ENCODE results near the gene COBLL1.
"Not testable (repeated sequence)": the region's sequence is repeated elsewhere in the genome, so short reads cannot be mapped to it uniquely, and the experiment has no call there.

COBLL1 gene

DNA sequence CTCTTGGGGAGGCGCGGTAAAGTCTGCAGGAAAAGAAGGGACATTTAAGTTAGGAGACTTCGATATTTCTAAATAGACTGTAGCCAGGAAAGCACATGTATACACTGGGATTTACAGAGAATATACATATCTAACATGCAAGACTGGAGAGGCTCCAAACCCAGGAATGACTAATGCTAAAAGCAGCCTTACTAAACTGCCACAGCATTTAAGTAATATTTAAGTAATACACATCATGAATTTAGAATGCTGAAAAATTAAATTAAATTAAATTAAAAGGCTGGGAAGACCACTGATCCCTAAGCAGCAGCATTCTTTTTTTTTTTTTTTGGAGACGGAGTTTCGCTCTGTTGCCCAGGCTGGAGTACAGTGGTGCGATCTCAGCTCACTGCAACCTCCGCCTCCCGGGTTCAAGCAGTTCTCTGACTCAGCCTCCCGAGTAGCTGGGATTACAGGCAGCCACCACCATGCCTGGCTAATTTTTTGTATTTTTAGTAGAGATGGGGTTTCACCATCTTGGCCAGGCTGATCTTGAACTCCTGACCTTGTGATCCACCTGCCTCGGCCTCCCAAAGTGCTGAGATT lies 131.3 kb downstream of the COBLL1 start:
- not testable (repeated sequence) for DNase-seq

DNA sequence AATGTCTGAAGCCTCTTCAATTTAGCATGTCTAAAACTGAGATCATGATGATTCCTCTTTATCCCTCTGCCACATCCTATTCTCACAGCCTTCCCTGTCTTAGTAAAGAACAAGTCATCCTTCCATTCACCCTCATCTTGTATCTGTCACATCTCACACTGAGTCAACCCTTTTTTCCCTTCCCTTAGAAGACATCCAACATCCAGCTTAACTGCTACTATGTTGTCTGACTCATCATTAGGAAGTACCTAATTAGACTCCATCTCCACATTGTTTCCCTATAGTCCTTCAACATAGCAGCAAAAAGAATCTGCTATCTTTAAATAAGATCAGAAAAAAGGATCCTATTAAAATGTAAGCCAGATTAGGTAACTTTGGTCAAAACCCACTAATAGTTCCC lies 135.1 kb downstream of the COBLL1 start:
- DNase-seq = no peak

DNA sequence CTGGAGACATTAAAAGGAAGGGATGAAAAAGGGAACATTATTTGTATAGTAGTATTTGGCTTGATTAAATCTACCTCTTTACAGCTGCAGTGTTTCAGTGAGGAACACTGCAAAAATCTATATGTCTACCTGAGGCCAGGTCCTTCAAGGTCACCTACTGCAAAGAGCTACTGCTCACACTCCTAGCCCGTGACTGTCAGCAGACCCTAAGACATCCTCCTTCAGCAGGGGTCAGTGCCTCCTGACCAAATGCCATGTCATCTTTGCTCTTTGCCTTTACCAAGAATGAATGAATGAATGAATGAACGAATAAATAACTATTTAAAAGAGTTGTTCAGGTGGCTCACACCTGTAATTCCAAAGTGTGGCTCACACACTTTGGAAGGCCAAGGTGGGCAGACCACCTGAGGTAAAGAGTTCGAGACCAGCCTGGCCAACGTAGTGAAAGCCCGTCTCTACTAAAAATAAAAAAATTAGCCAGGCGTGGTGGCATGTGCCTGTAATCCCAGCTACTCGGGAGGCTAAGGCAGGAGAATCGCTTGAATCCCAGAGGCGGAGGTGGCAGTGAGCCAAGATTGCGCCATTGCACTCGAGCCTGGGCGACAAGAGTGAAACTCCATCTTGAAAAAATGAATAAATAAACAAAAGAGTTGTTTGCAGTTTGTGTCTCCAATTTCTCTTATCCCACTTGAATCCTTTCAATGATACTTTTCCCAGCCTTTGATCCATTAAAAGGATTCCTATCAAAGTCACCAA lies 136.0 kb downstream of the COBLL1 start:
- no peak for DNase-seq

DNA sequence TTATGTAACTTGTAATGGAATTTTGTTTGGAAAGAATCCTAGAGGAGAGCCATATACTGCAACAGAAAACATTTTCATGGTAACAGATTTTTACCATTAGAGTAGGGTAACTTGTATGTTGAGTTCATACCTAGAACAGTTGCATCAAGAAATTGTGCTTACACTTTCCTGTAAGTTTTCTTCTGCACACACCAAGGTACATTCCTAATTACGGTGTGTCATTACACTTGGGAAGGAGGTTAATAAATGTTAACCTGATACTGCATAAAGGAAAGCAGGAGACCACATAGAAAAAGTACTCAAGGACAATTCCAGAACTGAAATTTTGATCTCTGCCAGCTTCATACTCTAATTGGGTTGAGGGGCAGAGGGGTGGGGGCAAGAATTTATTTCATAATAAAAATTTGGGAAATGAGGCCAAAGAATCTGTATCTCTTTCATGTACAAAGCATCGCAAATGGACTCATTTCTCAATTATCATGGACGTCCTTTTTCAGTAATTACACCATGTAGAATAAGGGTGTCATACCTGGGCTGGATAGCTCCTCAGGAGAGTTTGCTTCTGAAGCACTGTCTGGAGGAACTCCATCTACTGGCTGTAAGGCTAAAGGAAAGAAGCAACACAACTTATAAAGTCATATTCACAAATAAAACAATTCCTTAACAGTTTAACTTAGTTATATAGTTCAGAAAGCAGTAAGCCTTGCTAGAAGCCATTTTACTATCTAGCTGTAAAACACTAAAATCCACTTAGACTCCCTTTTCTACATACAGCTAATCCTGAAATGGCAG lies 137.5 kb downstream of the COBLL1 start:
- no peak for DNase-seq

DNA sequence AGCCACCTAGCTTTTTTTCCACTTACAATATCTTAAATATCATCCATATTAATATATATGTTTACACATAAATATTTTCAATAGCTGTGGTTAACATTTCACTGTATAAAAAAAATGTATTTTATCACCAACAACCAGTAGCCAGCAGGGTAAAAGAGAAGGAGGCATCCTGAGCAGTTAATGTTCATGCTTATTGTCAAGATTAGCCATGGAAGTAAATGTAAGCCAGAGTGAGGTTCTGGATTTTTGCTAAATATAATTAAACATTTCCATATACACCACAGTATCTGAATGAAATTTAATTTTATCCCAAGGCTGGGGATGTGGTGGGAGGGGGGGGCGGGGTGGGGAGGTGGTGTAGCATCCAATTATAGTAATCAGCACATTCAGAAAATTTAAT lies 140.1 kb downstream of the COBLL1 start:
- no peak for DNase-seq

DNA sequence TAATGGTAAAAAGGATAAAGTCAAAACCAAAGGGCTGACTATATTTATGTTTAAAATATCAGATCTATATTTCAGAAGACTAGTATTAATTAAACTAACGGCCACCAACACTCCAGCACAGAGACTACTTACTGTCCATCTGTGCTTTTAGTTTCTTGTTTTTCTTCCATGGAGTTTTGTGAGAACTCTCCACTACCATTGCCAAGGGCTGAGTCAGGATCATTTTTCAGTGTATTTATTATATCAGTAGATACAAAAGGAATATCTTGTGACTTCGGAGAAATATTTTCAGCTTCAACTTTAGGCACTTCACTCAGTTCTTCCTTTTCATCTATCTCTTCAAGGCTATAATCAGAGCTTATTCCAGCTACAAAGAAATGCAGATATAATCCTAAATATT lies 141.2 kb downstream of the COBLL1 start:
- DNase-seq = no peak

DNA sequence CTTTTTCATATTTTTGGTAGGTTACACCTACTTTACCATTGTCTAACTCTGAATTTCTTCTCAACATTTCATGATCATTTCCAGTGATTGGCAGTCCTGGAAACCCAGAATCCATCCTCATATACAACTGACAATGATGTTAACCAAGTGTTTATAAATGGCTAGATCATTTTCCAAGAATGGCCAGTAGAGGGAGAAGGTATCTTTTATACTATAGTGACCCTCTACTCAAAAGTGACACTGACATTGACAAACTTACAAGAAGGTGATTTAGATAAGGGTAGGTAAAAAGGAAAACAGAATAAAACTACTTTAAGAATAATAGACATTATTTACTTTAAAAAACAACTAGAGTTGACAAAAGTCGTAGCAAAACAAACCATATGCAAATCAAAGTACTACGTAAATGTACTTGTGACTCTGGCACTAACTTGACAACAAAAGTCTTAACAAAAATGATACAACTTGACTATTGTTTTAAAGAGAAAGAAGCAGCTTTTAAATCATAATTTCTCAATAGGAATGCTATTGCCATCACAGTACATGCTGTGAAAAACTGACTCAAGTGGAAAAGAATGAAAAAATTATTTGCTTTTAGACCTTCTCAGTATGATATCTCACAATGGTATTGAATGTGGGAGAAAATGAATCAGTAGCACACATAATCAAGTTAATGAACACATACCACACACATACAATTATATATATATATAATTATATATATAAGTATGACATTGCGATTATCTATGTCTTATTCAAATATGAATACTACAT lies 143.7 kb downstream of the COBLL1 start:
- no peak for DNase-seq

DNA sequence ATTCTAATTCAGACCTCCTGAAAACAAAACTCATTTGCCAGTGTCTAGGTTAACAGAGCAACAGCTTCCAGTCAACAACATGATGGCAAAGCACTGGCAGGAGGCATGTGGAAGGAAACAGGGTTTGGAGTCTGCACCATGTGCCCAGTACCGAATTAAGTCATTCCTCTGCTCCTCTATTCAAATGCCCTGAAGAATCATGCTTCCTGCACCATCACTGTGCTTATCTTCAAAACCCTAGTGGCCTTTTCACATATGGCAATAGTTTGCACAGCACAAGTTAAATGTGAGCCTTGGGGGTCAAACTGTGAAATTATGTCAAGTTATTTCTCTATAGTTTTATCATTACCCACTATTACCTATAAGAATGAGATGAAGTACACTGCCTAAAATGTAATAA lies 145.0 kb downstream of the COBLL1 start:
- DNase-seq = no peak

DNA sequence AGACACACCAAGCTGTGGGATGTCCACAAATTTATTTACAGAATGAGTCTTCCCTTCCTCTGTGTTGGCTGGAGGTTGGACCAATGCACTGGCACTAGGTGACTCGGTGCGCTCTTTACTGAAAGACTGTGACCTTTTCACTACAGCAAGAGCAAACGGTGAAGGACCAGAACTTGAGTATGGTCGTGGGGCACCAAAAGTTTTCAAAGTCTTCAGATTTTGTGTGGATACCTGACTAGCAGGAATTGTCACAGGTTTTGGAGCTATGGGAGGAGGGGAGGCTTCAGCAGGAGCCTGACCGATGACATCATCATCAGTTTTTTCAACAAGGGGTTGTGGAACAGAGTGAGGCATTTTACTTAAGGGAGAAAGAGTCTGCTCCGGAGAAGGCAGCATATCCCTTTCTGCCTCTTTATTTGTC lies 147.3 kb downstream of the COBLL1 start:
- DNase-seq = no peak

DNA sequence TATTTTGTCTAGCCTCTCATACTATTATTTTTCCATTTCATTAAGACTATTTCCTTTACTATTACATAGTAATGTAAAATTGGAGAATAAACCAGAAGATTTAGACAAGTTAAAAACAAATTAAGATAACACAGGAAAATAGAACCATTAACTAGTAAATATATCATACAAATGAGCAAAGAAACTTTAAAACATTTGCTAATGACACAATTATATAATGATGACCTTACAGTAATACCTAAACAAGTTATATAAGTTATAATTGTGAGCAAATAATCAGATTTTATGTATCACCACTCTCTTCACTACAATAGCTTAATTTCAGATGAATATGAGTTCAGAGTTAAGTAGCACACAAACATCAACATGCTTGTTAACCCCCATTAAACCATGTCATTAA lies 147.8 kb downstream of the COBLL1 start:
- no peak for DNase-seq

DNA sequence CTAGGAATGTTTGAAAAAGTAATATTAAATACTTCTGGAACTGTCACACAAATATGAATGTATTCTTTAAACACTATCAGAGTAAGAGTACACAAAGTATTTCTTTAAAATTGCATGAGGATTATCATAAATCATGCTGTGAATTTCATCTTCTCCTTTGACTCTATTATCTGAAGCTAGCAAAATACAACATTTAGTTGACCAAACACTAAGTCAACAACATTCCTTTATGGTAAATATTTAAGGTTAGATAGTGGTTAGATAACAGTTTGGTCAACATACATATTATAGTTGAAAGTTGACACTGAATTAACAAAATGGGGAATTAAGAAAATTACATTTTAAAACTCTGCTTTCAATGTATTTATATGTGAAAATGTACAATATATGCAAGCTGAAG lies 148.2 kb downstream of the COBLL1 start:
- no peak for DNase-seq

DNA sequence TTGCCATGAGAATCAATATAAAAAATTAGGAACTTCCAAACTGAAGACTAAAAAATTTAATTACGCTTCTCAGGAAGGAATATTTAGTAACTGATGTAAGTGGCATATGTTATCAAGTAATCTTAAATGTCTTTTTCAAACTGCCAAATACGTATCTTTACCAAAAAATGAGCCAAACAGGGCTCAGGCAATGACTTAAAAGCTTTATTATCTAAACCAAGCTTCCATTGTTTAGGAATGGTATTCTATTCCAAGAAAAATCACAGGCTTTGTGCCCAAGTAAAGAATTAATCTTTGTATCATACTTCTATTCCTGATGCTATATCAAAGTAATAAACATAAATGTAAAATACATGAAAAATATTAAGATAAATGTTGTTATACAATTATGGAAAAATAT lies 148.7 kb downstream of the COBLL1 start:
- DNase-seq = no peak

DNA sequence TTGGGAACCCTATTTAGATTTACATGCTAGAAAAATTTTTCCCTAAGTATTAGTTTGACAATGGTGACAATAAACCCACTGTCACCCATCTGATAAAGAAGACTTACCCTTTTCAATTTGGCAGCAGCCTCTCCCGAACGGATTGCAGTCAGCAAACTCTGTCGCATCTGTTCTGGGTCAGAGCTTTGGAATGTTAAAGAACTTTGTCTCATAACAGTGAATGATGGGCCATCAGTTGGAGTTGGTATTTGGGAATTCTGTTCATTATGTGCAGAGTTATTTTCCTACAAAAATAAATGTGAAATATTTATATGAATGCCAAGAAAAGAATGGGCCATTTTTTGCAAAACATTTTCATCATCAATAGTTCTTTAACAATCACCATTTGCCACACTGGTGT lies 149.5 kb downstream of the COBLL1 start:
- no peak for DNase-seq

DNA sequence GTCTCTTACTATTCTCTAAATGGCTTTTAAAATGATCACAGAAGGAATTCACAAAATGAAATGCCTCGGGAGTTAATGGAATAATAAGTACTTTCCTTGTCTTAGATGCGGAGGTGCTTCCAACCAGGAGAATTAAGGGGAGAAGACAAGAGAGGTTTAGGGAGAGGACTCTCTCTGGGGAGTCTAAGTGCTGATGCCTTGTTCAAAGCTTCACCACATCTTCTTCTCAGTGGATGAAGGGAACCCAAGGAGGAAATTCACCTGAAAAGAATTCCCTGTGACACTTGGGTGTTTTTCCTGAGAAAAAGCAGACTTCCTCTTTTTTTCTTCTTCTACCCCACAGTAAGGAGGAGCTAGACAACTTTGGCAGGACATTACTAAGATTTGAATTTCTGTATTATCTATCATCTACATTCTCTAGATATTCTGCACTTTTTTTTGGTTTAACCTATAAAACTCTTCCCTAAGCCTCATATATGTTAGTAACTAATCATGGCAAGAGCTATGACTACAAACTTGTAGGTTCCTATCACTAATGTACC lies 150.2 kb downstream of the COBLL1 start:
- DNase-seq = no peak

DNA sequence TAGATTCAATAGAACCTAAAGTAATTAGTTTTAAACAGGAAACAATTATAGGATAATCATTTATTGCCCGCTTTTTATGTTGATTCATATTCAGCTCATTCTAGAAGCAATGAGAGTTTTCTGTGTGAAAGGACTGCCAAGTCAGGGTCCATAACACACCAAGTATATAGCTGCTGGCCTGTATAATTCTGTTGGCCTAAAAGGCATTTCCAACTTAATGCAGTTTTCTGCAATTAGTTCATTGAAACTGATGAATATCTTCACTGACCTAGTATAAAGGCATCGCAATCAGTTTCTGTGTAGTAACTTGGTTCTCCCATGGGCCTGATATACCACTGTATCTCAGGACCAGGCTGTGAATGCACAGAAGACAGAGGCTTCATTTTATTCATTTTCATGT lies 151.3 kb downstream of the COBLL1 start:
- DNase-seq = no peak

DNA sequence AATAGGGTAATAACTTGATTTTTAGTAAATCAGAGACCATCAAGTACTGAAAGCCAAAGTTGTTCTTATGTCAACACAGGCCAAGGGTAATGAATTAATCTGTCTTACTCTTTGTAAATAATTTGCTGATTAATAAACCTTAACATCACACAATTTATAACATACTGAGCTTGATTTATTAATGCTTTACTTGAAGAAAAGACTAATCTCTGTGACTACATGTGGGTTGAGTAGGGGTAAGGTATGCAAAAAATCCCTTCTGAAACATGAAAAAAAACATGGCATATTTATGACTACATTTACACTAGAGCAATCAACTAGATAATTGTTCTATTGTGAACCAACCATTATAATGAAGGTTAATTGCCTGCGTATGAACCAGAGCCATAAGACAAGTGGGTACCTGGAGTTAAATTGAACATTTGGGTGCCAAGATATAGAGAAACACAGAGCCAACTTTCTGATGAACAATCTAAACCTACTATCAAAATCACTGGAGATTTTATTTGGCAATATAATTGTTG lies 152.7 kb downstream of the COBLL1 start:
- DNase-seq = no peak

DNA sequence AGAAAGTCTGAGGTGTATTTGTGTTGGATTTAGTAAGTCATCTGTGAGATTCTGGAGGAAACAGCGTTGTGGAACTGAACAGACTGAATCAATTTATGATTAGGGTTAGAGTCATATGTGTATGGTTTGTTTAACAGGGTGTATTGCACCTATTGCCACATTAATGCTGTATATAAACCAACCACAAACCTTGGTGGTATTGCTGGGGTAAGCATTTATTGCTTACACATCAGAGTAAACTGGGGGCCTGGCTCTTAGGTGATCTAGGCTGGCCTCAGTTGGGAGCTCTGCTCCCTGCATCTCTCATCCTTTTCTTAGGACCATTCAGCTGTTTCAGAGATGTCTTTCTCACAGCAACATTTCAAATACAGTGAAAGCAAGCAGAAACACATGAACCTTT lies 160.6 kb downstream of the COBLL1 start:
- no peak for DNase-seq

DNA sequence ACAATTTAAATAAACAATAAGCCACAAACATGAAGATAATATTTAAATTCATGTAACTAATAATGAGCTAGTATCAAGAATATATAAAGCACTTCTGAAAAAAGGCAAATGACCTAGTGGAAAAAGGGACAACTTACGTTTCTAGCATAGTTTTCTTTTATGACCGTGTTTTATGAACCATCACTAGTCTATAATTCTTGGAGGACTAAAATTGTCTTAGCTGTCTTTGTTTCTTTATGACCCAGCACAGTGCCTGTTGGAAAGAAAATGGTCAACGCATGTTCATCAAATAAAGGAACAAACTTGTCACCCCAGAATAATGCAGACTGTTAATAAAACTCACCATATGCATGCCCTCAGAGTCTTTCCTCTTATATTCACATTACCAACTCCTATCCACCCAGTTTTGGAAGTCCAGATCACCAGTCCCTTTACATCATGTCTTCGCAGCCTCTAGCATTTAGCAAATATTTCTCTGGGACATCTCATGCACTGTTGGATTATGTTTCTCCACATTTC lies 162.9 kb downstream of the COBLL1 start:
- DNase-seq = no peak

DNA sequence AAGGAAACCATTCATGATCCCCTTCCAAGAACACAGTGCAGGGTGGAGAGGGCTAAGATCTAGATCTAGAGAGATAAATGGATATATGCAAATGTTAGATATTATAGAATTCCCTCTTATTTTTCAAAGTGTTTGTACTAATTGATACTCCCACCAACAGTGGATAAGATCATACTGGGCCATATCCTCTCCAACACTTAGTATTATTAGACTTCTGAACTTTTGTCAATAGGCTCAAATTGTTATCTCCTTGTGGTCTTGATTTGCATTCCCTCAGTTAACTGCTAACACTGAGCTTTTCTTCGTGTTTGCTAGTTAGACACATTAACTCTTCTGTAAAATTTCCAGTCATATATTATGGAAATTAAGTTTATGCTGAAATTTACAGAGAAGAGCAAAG lies 163.9 kb downstream of the COBLL1 start:
- no peak for DNase-seq

DNA sequence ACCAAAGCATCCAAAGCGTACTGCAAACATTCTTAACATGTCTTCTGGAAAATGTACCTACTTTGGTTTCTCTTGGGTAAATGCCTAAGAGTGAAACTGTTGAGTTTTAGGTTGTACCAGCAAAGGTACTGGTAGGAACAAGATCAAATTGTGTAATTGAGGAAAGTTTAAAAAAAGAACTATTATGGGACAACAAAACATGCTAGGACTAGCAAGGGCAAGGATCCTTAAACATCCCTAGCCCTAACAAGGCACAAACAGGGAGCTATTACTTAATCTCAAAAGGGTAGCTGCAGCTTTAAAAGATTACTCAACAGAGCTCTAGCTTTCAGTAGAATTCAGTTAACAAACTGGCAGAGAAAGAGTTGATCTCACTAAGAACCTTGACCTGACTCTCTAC lies 164.4 kb downstream of the COBLL1 start:
- DNase-seq = no peak

DNA sequence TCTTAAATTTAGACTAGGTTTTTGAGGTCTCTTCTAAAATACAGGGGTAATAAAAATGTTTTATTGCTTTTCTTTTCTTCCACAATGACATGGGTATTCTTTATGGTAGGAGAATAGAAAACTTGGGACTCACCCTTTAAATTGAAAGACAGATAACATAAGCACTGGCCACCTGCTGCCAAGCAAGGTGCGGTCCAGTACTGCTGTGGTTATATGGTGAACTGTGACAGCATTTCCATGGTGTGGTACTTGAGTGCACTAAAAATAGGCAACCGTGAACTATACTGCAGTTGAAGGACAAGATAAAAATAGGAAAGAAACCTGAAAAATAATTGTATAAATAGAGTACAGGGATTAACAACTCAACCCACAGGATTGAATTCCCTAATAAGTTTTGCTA lies 165.9 kb downstream of the COBLL1 start:
- no peak for DNase-seq

DNA sequence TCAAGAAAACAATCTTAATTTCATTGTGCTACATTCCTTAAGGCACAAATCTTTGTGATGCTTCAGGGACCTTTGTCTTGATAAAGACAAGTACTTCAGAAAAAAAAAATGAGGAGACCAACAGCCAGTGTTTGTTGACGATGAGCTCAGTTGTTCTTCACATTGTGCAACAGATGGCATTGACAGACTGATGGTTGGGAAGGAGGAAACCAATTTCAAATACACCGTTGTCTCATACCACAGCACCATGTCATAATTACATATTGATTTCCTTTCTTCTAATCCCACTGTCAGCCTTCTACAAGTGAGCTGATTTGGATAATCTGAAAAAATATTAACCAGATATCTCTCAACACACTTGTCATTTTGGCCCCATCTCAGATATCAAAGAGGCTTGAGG lies 166.6 kb downstream of the COBLL1 start:
- no peak for DNase-seq

Data from activated CD8-positive, alpha-beta memory T cell treated with anti-CD3 and anti-CD28 coated beads for 24 hours (primary cell).